HG03095 (cell line): Measurements from ENCODE around the gene BEST1.
"Not testable (repeated sequence)": the region's sequence is repeated elsewhere in the genome, so short reads cannot be mapped to it uniquely, and the experiment has no call there.

Experiments used
- ATAC-seq: cut with Tn5 transposase; IDR thresholded peaks from one replicate; pipeline ENCODE4 v1.9.1; 2021; ENCODE audit warnings: moderate library complexity; ENCODE audit not compliant: unreplicated experiment

BEST1 gene

DNA sequence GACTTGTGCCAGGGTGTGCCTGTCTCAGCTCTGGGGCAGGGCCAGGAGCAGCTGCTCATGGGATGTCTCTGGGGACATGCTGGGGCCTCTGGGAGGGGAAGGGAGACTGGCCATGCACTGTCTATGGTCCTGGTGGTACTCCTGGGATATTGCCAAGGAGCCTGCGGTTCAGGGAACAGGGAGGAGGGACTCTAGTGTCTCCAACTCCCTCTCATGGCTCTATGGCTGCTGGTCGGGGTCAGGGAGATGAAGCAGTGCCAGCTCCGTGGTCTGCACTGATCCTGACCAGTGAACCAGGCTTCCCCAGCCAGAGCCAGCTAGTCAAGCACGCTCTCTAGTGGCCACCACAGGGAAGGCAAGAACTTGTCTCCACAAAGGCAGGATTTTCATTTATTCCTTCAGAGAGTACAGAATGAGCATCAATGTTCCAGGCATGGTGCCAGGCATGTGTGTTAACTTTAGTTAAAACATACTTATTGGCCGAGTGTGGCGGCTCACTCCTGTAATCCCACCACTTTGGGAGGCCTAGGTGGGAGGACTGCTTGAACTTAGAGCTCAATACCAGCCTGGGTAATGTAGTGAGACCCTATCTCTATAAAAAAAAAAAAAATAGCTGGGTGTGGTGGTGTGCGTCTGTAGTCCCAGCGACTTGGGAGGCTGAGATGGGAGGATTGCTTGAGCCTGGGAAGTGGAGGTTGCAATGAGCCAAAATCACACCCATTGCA lies 2.5 kb upstream of the BEST1 start:
- no peak for ATAC-seq

DNA sequence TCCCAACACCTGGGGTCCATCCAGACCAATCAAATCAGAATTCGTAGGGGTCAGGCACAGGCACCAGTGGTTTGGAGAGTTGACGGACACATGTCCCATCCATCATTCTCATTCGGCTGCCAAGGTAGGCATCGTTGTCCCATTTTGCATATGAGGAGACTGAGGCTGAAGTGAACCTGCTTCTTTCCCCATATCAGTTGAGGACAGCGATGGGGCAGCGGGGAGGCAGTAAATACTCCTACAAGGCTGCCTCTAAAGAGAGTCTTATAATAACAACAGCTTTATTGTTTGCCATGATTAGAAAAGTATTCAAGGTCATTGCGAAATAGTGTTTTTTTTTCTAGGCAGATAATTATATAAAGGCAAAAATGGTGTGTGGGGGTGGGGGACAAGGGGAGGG lies 1.6 kb upstream of the BEST1 start:
- ATAC-seq = no peak

DNA sequence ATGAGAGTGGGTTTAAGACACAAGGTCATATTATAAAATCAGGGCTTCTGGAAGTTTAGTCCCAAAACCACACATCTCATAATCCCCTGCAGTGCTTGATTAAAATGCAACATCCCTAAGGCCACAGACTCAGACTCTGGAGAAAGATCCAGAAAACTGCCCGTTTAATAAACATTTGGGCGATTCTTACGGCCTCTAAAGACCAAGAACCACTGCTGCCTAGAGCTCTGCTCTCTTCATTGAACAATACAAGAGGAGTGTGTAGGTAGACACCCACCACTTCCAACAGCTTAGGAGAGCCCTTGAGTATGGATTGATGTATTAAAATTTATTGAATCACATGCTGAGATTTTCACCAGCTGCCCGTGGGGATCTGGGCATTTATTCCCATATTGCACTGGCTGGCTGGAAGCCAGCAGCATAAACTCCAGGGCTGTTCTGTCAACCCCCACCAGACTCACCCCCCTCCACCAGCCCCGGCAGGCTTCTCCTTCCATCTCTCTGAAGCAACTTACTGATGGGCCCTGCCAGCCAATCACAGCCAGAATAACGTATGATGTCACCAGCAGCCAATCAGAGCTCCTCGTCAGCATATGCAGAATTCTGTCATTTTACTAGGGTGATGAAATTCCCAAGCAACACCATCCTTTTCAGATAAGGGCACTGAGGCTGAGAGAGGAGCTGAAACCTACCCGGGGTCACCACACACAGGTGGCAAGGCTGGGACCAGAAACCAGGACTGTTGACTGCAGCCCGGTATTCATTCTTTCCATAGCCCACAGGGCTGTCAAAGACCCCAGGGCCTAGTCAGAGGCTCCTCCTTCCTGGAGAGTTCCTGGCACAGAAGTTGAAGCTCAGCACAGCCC lies 749 bp upstream of the BEST1 start:
- no peak for ATAC-seq

DNA sequence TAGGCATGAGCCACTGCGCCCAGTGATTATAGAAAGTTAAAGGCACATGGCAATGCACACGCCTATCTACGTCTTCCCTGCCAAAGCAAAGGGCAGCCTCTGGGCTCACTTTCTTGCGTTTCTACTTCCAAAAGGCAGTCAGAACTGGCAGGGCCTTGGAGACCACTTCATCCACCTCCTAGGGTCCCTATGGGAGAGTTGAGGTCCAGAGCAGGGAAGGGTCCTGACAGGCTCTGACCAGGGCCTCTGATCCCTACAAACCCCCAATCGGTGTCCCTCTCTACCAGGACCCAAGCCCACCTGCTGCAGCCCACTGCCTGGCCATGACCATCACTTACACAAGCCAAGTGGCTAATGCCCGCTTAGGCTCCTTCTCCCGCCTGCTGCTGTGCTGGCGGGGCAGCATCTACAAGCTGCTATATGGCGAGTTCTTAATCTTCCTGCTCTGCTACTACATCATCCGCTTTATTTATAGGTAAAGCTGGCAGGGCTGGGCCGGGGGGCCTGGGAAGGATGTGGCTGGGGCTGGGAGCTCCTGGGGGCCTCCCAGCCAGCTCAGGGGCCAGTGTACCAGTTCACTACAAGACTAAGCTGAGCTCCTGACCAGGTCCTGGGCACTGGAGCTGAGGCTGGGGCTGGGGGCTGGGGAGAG lies 1.5 kb downstream of the BEST1 start:
- ATAC-seq = no peak

DNA sequence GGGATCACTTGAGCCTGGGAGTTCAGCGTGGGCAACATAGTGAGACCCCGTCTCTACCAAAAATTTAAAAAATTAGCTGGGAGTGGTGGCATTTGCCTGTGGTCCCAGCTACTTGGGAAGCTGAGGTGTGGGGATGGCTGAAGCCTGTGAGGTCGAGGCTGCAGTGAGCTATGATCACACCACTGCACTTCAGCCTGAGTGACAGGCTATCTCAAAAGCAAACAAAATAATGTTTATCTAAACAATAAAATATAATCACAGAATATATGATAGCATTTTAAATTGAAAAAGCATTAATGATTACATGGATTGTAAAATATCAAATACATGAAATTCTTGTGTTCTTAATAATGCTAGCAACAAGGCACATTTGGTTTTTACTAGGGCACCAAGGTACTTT lies 2.7 kb downstream of the BEST1 start:
- ATAC-seq = no peak

DNA sequence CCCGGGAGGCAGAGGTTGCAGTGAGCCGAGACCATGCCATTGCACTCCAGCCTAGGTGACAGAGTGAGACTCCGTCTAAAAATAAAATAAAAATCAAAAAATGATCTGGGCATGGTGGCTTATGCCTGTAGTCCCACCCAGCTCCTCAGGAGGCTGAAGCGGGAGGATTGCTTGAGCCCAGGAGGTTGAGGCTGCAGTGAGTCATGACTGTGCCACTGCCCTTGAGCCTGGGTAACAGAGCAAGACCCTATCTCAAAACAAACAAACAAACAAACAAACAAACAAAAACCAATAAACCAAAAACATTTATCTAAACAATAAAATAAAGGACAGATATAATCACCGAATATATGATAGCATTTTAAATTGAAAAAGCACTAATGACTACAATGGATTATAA lies 3.5 kb downstream of the BEST1 start:
- not testable (repeated sequence) for ATAC-seq

DNA sequence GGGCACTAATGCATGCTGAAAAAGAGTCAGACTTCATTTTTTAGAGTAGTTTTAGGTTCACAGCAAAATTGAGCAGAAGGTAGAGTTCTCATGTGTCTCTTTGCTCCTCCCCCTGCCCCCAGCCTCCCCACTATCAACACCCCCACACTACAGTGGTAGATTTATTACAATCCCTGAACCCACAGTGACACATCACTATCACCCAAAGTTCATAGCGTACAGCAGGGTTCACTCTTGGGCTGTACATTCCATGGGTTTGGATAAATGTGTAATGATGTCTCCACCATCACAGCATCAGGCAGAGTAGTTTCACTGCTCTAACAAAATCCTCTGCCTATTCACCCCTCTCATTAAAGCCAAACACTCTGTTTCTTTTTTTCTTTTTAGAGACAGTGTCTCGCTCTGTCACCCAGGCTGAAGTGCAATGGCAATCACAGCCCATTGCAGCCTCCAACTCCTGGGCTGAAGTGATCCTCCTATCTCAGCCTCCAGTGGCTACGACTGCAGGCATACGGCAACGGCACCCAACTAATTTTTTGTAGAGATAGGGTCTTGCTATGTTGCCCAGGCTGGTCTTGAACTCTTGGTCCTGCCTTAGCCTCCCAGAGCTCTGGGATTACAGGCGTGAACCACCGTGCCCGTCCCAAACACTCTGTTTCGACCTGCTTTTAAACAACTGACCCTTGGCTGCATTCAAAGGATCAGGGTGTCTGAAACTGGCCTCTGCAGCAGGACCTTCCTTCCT lies 4.1 kb downstream of the BEST1 start:
- ATAC-seq = no peak

DNA sequence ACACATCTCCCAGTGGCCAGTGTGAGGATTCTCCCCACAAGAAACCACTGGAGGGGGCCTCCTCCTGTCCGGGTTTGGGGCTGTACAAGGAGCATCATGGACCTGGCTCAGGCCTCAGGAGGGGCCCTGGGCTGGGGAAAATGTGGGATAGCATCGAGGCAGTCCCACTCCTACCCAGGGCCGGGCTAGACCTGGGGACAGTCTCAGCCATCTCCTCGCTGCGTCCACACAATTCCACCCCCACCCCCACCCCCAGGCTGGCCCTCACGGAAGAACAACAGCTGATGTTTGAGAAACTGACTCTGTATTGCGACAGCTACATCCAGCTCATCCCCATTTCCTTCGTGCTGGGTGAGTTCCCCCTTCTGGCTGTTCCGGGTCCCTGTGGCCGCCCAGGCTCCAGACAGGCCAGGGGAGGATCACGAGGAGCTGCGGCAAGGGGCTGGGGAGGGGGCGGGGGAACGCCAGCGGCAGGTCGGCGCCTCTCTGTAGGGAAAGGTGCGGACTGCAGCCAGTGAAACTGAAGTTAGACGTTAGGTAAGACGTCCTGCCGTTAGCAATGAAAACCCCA lies 4.8 kb downstream of the BEST1 start:
- no peak for ATAC-seq

DNA sequence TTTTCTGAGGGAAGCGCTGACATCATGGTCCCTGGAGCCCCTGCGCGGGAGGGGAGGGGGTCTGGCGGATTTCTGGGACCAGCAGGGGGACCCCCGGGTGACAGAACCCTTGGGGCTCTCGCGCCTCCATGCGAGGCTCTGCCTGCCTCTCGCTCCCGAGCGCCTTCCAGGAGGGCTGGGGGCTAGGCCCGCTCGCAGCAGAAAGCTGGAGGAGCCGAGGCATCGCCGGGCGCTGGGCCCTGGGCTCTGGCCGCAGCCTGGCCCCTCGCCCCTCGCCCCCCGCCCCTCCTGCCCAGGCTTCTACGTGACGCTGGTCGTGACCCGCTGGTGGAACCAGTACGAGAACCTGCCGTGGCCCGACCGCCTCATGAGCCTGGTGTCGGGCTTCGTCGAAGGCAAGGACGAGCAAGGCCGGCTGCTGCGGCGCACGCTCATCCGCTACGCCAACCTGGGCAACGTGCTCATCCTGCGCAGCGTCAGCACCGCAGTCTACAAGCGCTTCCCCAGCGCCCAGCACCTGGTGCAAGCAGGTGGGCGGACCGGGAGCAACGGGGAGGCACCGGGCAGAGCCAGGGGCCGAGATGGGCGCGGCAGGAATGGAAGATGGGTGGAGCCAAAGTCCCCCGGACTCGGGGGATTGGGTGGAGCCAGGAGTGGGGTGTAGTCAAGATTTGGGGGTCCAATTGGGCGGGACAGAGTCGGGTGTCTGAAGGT lies 5.4 kb downstream of the BEST1 start:
- ATAC-seq = no peak

DNA sequence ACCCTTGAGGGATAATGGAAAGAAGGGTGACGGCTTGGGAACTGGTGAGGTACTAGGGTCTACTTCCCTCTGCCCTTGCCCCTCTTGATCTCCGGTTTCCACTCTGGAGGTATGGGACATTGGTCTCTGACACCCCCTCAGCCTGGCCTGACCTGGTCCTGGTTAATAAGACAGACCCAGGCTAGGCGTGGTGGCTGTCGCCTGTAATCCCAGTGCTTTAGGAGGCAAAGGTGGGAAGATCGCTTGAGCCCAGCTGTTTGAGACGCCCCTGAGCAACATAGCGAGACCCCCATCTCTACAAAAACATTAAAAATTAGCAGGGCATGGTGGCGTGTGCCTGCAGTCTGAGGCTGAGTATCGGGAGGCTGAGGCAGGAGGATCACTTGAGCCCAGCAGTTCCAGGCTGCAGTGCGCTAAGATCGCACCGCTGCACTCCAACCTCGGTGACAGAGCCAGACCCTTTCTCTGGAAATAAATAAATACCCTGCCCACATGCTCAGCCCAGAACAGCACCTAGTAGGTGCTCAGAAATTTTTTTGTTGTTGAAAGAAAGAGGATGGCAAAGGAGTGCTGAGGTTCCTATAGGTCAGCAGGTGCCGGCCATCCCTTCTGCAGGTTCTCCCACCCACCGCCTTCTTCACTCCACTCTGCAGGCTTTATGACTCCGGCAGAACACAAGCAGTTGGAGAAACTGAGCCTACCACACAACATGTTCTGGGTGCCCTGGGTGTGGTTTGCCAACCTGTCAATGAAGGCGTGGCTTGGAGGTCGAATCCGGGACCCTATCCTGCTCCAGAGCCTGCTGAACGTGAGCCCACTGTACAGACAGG lies 6.3 kb downstream of the BEST1 start:
- ATAC-seq = no peak

DNA sequence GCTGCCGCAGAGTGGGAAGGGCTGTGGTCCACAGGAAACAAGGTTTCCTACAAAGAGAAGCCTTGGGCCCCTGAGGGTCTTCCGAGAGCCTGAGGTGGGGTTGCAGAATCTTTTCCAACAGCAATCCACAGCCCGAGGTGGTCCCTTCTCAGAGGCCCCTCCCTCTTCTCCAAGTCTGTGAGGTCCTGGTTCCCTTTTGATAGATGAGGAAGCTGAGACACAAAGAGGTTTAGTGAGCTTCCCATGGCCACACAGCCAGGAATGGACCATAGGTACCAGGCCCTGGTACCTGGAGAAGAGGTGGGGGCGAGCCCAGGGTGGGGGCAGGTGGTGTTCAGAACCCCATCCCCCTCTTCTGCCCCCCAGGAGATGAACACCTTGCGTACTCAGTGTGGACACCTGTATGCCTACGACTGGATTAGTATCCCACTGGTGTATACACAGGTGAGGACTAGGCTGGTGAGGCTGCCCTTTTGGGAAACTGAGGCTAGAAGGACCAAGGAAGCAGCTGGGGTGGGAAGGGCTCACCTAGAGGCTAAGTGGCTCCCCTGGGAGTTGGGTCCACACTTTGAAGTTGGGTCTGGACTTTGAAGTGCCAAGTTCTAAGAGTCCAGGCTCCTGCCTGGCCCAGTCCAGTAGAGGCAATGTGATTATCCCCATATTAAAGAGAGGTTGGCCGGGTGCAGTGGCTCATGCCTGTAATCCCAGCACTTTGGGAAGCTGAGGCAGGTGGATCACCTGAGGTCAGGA lies 7.0 kb downstream of the BEST1 start:
- no peak for ATAC-seq

DNA sequence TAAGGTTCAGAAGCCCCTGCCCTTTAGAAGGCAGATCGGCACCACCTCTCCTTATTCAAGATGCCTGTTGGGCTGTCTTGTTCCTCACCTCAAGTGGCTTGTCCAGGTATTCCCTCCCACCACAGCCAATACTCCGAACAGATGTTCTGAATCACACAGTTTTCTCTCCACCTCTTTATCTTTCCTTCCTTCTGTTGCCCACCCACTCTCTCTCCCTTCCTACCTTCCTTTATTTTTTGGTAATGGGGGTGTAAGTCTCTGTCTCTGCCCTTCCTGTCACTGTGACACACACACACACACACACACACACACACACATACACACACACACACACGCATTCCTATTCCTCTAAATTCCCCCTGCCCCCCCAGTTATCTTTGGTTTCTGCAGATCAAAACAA lies 8.4 kb downstream of the BEST1 start:
- ATAC-seq = no peak

DNA sequence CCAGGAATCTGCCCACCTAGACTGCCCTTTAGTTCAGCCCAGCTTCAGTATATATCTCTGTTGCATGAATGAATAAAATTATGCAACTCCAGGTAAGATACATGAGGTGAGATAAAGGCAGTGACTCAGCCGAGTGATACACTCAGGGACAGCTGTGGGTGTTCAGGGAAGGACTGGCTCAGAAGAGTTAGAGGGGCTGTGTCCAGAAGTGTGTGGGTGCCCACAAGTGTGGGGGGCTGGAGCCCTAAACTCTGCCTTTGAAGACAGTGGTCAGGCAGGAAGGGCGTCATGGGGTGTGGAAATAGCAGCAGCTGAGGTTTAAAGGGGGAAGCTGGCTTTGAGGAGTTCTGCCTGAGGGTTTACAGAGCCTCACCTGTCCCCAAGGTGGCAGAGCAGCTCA lies 9.0 kb downstream of the BEST1 start:
- ATAC-seq = no peak

DNA sequence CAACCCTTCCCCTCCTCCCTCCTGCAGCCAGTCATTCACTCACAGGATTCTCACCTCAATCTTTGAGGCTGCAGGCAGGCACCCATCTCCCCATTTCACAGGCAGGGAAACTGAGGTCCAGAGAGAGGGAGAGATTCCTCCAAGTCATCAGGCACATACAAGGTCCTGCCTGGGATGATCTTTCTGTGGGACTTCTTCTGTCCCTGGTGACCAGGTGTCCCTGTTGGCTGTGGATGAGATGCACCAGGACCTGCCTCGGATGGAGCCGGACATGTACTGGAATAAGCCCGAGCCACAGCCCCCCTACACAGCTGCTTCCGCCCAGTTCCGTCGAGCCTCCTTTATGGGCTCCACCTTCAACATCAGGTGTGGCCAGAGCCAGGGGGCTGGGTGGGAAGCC lies 9.5 kb downstream of the BEST1 start:
- no peak for ATAC-seq

DNA sequence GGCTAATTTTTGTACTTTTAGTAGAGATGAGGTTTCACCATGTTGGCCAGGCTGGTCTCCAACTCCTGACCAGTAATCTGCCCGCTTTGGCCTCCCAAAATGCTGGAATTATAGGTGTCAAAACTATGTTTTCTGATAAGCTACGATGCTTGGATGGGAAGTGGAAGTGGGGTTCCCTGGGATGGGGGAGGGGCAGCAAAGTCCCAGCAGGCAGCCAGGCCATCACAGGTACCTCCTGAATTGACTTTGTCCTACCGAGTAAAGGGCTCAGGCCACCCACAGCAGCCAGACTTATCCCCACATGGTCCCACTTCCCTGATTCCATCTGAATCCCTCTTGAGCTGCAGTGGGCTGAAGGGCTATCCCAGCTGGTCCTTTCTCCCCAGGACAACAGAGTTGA lies 10.4 kb downstream of the BEST1 start:
- no peak for ATAC-seq

DNA sequence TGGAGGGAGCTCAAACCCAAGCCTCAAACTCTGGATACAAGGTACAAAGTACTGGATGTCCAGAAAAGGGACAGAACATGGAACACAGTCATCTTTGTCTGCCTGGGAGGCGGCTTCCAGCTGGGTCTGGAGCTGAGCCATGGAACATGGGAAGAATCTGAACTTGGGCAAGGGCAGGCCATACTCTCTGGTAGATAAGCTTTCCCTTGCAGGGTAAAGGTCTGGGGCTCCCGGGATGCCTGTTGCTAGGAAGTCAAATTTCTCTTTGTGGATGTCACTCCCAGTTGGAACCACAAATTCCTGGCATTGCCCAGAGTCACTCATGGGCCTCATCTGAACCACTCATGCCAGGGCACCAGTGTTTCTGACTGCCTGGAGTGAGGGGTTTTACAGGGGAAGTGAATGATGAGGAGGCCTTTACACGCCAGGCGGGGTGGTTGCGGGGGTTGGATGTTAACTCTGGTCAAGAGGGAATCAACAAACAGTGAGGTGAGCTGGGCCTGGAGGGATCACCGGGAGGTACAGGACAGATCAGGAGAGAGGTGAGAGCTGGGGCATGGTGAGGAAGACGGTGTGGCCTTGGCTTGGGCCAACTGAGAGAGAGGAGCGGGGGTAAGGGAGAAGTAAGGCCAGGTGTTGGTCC lies 11.5 kb downstream of the BEST1 start:
- ATAC-seq = no peak

DNA sequence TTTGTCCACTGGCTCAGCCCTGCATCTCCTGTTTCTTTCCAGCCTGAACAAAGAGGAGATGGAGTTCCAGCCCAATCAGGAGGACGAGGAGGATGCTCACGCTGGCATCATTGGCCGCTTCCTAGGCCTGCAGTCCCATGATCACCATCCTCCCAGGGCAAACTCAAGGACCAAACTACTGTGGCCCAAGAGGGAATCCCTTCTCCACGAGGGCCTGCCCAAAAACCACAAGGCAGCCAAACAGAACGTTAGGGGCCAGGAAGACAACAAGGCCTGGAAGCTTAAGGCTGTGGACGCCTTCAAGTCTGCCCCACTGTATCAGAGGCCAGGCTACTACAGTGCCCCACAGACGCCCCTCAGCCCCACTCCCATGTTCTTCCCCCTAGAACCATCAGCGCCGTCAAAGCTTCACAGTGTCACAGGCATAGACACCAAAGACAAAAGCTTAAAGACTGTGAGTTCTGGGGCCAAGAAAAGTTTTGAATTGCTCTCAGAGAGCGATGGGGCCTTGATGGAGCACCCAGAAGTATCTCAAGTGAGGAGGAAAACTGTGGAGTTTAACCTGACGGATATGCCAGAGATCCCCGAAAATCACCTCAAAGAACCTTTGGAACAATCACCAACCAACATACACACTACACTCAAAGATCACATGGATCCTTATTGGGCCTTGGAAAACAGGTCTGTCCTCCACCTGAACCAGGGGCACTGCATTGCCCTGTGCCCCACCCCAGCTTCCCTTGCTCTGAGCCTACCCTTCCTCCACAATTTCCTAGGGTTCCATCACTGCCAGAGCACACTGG lies 12.3 kb downstream of the BEST1 start:
- no peak for ATAC-seq

DNA sequence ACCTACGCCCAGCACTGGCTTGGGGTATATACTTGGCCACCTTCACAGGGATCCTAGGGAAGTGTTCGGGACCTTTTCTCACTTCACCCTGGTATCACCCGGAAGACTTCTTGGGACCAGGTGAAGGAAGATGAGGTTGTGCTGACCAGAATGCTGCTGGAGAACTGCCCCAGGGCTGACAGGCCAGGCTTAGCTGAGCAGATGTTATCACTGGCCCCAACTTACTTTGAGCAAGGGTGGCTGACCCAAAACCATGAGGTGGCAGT lies 12.8 kb downstream of the BEST1 start:
- ATAC-seq = no peak
